Measurements from ENCODE around the gene FAM117A.

DNA sequence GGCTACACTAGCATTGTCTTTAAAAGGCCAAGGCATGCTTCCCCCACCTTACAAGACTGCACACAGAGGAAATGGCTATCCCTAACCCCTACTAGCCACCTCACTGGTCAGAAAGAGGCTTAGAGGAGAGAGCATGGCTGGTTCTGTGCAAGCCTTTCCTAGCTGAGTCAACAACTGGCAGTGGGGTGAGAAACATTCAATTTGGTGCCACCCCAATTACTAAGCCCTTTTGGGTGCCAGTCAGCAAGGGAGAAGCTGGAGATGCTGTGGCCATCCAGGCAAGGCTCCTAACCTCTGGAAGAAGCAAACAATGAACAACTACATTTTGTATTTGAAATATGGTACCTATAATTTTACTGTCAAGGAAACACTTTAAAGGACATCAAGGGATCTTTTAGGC is 19.9 kb upstream of the FAM117A start:
- TF ChIP-seq FOXS1 (CRISPR knock-in tag; IDR thresholded peaks at IDR 0.05), result no peak
- no peak for TF ChIP-seq CHD4 (IDR thresholded peaks at IDR 0.05; ENCODE audit: borderline replicate concordance)
- no peak for TF ChIP-seq POLR2A (IDR thresholded peaks at IDR 0.05; ENCODE audit: low read length)
- TF ChIP-seq RCOR1 (IDR thresholded peaks at IDR 0.05; ENCODE audit: low read depth, low read length), result no peak
- no peak for TF ChIP-seq MAX (IDR thresholded peaks at IDR 0.05)
- TF ChIP-seq GATA3 (IDR thresholded peaks at IDR 0.05; ENCODE audit: borderline replicate concordance), result no peak
- TF ChIP-seq, protein P1, sequence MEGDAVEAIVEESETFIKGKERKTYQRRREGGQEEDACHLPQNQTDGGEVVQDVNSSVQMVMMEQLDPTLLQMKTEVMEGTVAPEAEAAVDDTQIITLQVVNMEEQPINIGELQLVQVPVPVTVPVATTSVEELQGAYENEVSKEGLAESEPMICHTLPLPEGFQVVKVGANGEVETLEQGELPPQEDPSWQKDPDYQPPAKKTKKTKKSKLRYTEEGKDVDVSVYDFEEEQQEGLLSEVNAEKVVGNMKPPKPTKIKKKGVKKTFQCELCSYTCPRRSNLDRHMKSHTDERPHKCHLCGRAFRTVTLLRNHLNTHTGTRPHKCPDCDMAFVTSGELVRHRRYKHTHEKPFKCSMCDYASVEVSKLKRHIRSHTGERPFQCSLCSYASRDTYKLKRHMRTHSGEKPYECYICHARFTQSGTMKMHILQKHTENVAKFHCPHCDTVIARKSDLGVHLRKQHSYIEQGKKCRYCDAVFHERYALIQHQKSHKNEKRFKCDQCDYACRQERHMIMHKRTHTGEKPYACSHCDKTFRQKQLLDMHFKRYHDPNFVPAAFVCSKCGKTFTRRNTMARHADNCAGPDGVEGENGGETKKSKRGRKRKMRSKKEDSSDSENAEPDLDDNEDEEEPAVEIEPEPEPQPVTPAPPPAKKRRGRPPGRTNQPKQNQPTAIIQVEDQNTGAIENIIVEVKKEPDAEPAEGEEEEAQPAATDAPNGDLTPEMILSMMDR (IDR thresholded peaks at IDR 0.05), result no peak
- TF ChIP-seq EP300 (IDR thresholded peaks at IDR 0.05), result no peak
